ENCODE measurements around the gene RASGEF1C.

The RASGEF1C gene

DNA sequence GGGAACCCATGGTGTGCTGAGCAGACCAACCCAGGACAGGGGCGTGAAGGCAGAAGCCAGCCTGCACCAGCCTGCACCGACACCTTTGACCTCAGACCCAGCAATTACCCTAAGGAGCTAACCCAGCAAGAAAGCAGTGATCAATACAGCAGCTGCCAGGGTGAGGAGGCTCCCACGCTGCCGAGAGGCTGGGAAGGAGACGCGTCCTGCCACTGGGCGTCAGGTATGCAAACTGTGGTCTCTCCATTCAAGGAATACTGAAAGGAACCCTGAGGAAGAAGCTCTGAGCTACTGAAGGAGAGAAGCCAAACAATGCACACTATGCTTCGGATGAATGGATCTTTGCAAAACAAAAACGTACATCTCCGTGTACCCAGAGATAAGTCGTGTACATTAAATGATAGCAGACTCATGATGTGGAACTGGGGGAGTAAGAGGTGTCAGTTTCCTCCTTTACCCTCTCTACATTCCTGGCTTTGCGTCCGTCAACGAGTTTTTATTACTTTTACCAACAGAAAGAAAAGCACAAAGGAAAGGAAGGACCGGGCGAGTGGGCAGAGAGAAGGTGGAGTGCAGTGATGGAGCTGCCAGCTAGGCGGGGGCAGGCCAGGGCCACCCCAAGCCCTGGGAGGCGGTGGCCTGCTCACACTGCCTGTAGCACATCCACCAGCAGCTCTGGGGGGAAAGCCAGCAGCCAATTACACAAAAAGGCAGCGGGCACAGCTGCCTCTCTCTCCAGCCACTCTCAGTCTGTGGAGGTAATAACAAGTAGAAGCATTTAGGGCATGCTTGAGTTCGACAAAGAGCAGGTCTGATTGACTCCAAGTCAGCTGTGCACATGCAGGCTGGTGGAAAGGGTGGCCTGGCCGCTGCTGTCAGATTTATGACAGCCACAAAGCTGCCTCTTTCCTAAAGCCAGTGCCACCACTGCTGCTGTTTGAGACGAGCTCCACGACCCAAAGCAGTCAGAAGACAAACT is 29.3 kb downstream of the RASGEF1C start:
- no peak for DNase-seq

DNA sequence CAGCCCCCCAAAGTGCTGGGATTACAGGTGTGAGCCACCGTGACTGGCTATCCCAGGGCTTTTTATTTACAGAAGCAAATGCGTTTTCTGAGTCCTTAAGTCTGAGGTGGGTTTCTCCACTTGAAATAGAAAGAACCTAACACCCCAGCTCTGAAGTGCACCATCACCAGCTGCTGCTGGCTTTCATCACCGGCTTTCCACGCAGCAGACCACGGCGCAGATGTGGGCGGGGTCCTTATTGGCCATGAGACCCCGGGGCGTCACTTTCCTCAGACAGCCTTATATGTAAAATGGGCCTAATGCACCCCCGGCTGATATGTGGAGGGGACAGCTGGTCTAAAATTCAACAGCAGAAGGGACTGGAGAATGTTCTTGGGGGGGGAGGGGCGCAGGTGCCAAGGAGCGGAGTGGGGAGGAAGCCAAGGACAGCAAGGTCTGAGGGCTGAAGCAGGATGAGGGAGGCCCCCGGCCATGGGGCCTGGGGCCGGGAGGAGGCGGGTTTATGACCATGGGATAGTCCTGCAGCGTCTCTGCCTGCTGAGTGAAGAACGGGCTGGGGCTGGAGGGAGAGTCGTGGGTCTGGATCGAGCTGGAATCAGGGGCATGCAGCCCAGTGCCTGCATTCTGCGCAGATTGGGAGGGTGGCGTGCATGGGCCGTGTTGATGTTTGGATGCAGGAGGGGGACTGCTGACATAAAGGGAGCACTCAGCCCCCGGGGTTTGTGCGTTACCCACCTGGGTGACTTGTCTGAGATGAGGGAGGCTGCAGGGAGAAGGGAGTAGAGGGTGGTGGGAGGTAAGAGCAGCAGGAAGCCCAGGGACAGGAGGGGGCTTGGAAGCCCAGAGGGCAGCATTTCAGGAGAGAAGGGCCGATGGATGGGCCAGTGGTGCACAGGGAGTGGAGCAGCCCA is 30.2 kb downstream of the RASGEF1C start:
- no peak for DNase-seq

DNA sequence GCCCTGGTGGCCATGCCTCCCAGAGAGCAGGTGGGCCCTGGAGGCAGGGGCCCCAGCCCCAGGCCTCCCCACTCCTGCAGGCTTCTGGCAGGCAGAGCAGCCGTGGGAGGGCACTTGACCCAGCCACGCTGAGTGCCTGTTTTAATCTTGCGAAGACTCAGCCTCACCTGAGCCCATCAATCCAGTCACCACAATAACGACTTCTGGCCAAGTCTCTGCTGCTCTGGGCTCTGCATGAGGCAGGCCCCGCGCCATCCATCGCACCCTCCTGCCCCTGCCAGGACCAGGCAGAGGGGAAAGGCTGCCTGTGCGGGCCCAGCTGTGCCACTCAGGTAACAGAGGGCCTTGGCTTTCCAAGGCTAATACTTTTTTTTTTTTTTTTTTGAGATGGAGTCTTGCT is 32.8 kb downstream of the RASGEF1C start:
- DNase-seq, result no peak

DNA sequence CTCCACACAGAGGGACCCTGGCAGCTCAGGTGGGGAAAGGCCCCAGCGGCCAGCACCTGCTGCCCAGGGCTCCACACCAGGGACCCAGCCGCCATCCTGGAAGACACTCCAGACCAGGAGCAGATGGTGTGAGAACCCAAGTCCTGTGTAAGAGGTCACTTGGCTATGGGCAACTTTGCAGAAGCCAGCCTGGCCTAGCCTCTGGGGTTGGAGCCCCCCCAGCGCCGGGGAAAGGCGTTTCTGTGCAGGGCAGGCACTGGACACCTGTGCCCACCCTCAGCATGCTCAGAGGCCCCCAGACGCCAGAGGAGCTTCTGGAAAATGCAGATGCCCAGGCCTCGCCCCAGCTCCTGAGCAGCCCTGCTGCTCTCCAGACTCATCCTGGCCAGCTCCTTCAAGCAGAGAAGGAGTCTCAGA is 34.0 kb downstream of the RASGEF1C start:
- DNase-seq, result no peak

DNA sequence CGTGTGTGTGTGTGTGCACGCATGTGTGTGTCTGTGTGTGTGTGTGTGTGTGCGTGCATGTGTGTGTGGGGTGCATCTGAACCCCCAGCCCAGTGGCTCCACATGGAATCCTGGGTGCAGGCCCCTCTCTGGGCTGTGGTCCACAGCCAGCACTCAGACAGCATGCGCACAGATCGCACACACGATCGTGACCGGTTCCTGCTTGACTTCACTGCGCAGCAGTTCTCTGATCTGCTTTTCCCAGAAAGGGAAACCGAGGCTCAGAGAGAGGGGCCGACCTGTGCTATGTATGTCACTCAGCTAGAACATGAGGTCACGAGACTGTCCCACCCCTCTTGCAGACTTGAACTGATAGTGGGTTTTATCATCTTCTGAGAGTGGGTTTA is 34.4 kb downstream of the RASGEF1C start:
- no peak for DNase-seq

DNA sequence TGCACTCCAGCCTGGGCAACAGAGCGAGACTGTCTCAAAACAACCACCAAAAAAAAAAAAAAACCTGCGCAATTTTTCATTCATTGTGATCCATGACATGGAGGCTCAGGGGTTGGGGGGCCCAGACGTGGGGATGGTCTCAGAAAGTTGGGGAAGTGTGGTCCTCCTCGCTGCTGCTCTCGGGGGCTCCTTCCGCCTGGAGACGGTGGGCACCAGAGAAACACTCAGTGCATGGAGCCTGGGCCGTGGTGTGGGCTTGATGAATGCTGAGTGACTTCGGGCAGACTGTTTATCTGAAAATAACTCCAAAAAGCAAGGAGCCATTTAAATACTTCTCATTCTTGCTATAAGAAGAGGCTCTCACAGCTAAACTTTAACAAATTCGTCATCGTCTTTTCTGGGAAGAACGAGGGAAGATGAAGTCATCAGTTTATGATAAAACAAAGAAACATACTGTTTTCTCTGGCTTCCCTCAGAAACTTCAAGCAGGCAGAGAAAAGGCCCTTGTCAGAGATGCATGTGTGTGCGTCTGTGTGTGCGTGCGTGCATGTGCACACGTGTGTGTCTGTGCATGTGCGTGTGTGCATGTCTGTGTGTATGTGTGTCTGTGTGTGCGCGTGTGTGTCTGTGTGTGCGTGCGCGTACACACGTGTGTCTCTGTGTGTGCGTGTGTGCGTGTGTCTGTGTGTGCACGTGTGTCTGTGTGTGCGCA is 35.0 kb downstream of the RASGEF1C start:
- DNase-seq, result no peak

DNA sequence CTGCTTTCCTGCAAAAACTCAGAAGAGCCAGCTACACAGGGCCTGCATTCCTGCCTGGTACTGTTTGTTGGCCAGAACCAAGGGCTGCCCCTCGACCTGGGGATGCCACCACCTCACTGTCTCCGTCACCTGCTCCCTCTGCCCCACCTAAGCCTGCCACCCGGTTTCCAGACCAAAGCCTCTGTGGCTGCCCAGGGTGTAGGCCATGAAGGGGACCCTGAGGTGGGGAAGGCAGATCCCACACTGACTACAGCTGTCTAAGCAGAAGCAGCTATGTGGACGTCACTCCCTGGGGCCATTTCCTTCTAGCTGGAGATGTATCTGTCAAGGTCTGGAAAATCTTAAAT is 35.8 kb downstream of the RASGEF1C start:
- no peak for DNase-seq

DNA sequence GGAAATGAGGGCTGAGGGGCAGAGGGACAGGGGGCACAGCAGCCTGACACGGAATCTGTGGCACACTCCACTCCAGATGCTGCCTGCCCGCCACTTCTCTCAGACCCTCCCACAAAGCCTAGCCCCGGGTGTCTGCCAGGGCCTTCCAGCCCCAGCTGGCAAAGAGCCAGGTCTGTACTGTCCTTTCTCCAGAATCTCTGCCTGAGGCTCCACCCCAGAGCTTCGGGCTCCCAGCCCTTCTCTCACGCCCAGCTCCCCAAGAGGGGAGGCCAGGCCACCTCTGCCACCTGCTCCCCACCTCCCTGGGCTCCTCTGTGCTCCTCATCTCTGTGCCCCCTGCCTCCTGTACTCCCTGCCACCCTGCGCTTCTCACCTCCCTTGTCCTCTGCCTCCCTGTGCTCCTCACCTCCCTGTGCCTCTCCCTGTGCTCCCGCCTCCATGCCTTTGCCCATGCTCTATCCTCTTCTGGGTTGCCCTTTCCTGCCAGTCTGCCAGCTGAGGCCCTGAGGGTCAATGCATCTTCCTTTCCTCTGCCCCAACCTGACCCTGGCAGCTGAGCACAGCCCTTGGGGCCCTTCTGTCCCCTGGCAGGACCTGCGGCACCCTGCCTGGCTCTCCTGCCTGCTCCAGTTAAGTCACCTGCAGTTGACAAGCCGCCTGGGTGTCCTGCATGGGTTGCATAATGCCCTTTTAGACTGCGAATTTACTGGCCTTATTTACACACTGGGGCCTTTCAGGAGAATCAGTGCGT is 36.4 kb downstream of the RASGEF1C start:
- DNase-seq, result no peak

DNA sequence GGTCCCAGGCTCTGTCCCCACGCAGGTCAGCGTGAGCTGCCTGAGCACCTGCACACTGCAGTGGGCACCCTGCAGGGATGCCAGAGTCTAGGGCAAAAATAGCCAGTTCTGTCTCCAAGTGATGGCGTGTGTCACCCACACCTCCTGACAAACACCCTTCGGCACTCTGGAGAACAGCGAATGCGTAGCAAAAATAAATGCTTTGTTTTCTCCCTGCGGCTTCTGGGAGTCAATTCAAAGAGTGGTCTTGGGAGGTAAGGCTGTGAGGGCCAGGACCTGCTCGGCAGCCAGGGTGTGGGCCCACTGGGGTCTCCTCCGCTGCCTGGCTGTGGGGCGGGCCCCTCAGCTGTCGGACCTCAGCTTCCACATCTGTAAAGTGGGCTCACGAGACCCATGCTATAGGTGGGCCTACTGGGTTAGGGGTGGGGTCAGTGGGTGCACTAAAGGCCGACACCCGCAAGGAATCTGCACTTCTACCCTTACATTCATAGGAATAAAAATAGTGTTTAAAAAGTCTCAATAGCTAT is 37.4 kb downstream of the RASGEF1C start:
- DNase-seq, result no peak

DNA sequence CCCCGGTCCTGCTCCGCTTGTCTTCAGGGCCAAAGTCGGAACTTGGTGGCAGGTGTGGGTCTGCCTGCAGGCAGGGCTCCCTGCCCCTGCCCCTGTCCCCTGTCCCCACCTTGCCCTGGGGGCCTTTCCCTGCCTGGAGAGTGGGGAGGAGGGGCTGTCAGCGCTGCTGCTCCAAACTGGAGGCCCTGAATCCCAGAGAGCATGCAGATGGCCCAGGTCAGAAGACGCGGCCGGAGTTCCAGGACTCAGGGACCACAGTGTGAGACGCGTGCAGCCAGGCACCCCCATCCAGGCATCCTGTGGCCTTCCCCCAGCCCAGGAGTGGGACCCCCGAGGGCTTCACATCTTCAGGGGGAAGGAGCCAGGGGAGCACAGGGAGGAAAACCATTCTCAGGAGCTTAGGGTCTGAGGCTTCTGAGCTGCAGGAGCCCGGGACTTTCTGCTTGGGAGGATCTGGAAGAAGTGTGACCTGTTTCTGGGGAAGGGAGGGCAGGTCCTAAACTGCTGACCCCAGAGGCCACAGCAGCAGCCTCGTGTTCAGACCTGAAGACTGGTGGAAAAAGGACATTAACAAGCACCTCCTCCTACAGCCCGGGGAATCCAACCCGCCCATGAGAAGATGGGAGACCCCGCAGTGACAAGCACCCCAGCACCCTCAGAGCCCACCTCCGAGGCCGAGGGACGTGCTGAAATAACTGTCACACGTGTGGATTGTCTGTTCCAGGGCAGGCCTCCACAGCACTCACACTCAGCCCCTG is 38.0 kb downstream of the RASGEF1C start:
- DNase-seq, result no peak

DNA sequence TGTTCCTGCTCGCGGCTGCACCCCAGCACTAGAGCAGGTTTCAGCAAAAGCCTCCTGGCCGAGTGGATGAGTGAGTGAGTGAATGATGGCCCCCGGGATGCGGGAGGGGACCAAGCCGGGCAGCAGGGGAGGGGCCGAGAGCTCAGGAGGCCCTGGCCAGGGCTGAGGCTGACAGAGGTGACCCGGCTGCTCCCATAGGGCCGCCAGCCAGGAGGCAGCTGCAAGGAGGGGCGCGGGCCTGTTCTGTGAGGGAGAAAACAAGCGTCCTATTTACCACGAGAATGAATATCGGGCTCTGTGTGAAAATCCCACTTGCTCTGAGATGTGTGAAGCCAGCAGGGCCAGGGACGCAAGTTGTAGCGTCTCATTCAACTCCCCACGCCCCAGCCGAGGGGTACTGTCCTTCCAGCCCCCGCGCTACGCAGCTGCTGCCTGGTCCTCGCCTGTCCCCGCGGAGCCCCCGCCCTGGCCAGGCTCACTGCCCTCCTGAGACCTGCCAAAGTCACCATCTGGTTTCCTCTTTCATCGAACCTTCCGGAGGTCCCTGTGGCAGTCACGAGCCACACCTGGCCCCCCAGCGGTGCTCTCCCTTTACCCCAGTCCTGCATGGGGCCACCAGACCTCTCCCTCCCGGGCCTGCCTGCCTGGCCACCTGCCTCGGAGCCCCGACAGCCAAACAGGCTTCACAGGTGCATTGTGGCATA is 38.8 kb downstream of the RASGEF1C start:
- no peak for DNase-seq

DNA sequence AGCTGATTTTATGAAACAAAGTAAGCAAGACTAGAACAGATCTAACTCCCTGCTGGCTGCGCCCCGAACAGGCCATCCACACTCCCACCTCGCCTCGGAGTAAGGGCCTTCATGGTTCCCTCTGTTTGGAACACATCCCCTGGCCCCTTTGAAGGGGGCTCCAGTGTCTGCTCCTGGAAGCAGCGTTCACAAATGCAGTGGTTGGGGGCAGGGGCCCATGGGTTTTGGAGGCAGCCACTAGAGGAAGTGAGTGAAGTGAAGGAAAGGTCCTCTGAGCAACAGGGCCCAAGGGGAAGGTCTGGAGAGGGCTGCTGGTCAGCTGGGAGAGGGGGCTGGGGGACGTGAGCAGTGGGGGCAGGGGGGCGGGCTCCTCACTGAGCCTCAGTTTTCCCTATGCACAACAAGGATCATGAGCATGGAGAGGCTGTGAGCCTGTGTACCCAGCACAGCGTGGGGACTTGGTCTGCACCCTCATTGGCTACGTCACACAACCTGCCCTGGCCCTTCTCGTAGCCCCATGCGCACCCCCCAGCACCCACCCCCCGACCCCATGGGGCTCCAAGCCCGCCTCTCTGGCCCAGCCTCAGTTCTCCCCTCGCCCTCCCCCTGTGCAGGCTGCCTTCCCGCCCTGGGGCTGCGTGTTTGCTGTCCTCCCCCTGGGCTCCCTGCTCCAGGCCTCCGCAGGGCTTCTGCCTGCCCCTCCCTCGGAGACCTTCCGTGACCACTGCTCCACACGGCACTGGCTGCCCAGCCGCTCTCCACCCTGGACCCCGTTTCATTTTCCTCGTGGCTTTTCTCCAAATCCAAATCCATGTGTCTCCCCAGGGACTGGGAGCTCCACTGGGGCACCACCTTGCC is 39.5 kb downstream of the RASGEF1C start:
- DNase-seq, result no peak

DNA sequence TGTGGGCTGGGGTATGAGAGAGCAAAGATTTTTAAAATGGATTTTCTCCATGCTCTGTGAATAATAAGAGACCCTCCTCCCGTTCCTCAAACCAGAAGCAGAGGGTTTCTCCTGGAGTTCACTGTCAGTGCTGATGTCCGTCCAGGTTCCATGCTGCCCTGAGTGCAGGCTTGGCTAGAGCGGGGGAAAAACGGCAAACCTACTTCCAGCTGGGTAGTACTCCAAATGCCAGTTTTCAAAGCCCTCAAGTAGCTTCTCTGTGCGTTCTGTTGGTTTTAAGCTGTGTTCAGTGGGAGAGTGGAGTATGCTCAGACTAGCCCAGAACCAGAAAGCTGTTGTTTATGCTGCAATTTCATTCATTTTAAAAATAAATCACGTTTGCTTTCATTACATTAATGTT is 40.3 kb downstream of the RASGEF1C start:
- DNase-seq, result no peak

DNA sequence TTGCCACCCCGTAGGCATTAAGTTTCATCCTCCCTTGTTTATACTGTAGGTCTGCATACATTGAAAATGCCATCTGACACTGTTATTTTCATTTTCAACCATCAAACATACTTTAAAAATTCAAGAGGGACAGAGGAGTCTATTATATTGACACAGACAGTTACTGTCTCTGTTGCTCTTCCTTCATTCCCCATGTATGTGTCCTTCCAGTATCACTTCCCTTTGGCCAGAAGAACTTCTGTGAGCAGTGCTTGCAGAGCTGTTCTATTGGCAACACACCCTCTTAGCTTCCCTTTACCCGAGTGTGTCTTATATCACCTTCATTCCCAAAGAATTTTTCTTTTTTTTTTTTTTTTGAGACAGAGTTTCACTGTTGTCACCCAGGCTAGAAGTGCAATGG is 42.8 kb downstream of the RASGEF1C start:
- no peak for DNase-seq

DNA sequence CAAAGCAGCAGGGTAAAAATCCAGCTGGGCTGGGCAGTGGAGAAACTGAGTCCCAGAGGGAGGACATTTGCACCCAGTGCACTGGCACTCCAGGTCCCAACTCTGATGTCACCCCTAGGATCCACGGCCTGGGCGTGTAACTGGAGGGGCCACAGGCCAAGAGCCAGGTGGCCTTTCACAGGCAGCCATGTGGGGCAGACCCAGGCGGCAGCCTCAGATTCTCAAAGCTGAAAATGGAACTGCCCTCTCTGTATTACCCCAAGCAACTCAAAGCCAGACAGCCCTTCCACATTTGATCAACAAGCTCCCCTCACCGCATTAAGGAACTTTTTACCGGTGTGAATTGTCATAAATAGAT is 46.7 kb downstream of the RASGEF1C start:
- no peak for DNase-seq

DNA sequence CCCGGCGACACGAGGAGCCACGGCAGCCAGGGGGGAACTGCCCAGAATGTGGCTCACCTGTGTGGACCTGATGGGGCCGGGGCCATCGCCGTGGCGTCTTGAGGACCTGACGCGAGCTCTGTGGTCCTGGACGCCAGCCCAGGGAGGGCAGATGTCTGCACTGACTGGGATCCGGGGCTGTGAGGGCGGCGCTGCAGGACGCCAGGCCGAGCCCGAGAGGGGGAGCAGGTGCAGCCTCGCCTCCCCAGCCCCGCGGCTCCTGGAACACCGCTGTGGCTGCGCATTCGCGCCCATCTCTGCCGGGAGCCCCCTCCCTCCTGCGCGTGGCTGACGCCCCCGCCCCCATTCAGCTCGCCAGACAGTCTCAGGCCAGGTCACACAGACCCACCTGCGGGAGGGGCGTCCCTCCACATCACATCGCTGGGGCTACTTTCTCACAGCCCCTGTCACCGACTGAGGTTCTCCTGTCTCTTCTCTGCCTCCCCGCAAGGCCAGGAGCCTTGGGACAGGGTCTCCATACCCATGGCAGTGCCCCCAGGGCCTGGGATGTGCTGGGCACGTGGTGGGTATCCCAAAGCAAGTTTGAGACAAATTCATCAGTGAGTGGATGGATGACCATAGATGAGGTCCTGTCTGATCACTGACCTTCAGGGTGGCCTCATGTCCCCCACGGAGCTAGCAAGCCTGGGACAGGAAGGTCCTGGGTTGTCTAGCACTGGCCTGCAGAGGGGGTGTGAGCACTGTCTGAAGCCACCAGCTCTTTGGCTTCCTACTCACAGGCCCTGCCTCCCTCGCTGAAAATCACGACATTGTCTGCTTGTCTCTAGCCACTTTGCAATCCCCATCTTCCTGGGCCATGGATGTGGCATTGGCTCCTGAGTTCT is 47.3 kb downstream of the RASGEF1C start:
- DNase-seq, result peak; percentile 30

DNA sequence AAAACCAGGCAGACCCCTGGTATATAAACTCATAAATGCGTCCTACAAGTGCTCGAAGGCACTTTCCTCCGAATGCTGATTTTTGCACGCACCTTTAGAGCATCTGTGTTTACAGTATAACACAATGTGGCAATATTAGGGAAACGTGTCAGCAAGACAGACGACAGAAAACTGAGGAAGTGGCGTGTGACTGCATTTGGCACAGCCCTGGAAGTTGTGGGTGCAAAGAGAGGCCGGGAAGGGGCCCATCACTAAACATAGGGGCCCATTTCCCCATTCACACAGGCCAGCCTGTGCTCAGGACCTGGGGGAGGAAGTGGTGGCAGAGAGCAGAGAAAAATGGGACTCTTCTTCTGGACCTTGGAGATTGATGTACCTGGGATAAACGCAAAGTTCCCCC is 48.2 kb downstream of the RASGEF1C start:
- no peak for DNase-seq

DNA sequence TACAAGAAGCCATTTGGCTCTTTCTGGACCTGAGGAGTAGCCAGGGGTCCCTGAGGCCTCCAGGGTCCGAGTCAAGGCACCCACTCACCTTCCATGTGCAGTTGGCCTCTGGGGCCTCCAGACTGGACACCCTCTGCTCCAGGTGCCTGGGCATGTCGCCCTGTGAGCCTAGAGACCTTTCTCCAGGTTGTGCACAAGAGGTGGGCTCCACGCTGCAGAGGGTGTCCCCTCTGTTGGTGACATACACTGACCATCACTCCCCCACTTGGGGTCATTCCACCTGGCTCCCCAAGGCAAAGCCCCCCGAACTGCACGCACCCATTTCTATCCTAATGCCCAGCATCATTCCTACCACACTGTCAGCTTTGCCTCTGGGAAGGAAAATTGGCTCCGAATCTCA is 48.8 kb downstream of the RASGEF1C start:
- DNase-seq, result no peak

DNA sequence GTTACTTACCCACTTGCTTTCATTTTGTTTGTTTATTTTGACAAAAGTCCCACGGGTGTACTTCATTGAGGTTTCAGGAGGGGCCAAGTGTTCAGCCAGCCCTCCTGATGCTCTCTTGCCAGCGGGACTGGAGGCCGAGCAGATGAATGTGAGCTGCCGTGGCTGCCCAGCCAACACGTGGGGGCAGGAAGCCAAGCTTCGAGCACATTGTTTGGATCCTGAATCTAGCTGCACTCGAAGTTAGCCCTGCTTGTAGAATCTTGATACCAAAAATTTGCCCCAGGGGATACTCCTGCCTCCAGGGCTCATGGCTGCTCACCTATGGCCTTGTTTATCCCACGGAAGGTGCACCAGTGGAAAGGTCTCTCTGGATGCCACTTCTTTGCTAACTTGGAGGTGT is 49.3 kb downstream of the RASGEF1C start:
- DNase-seq, result no peak

Measured in NCI-H146 (cell line).